ENCODE data around the gene TMCO6. TPM values are rescaled to one million over a fixed set of nuclear protein-coding genes. Genes with fewer than 3 reads are reported as not detected.
"Not testable (repeated sequence)": the region's sequence is repeated elsewhere in the genome, so short reads cannot be mapped to it uniquely, and the experiment has no call there.

The TMCO6 gene
- total RNA-seq, result 31.9 and 49.7 TPM in 2 replicates

- DNase-seq (ENCODE audit: extremely low read depth, low read depth, low spot score), result peak; percentile 75
These were observed at the start of gene TMCO6 for GRCh38 chr5:140639148-140639981. TSS of gene TMCO6 (plus strand) at chr5:140639451. CDS start at chr5:140639528, 77 bp downstream.

- no peak for DNase-seq (ENCODE audit: extremely low read depth, low read depth, low spot score)
These were observed 48.4 kb upstream of the TMCO6 start for GRCh38 chr5:140590861-140591260.

GRCh38 chr5:140591747-140592372, 47.4 kb upstream of the TMCO6 start:
- DNase-seq (ENCODE audit: extremely low read depth, low read depth, low spot score), result no peak

GRCh38 chr5:140593070-140593469, 46.2 kb upstream of the TMCO6 start:
- DNase-seq (ENCODE audit: extremely low read depth, low read depth, low spot score), result not testable (repeated sequence)

GRCh38 chr5:140594169-140594568, 45.1 kb upstream of the TMCO6 start:
- DNase-seq (ENCODE audit: extremely low read depth, low read depth, low spot score), result no peak

DNA sequence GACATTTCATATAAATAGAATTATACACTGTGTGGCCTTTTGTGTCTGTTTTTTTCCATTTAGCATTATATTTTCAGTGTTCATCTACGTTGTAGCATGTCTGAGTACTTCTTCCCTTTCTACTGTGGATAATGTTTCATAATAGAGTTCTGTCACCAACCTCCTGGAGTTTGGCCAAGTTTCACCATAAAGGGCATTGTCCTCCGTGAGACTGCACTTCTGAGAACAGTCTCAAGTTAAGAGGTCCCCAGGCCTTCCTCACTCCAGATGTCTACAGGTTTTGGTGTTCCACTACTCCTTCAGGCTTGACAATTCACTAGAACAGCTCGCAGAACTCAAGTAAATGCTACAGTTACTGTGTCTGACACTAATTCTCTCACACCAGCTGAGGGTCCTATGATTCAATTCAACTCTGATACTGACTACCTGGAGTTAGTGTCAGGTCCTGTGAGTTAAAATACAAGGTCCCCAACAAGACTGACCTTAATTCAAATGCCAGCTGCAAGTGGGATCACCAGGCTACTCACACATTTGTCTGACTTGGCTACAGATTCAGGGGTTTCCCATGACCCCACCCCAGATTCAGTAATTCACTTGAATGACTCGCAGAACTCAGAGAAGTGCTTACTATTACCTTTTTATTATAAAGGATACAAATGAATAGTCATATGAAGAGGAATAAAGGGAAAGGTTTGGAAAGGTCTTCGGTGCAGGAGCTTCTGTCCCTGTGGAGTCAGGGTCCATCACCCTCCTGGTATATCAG, 43.5 kb upstream of the TMCO6 start:
- DNase-seq (ENCODE audit: extremely low read depth, low read depth, low spot score), result no peak

DNA sequence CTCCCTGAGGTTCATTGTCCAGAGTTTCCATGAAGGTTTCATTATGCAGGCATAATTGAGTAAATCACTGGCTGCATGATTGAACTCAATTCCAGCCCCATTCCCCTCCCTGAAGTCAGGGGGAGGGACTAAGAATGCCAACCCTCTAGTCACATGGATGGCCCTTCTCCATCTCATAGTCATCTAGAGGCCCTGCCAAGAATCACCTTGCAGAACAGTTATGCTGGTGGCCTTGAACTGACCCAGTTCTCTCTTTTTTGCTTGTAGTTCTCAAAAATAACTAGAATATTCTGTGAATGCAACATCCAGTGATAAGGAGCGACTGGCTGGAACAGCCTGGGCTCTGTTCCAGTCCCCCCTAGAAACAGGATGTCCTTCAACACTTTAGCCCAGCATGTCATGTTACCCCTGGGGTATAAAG, 42.9 kb upstream of the TMCO6 start:
- DNase-seq (ENCODE audit: extremely low read depth, low read depth, low spot score), result no peak

DNA sequence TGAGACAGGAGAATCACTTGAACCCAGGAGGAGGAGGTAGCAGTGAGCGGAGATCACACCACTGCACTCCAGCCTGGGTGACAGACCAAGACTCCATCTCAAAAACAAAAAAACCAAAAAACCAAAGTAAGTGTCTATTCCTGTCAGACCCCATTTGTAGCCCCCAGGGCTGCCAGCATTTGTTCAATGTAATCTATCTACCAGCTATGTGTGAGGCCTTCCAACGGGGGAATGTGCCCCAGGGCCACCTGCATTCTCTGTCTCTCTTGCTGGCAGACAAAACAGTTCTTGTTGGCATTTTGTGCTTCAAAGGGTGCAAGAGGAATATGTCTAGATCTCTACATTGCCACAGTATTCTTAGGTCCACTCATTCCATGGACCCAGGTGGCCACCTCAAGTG, 40.4 kb upstream of the TMCO6 start:
- no peak for DNase-seq (ENCODE audit: extremely low read depth, low read depth, low spot score)

DNA sequence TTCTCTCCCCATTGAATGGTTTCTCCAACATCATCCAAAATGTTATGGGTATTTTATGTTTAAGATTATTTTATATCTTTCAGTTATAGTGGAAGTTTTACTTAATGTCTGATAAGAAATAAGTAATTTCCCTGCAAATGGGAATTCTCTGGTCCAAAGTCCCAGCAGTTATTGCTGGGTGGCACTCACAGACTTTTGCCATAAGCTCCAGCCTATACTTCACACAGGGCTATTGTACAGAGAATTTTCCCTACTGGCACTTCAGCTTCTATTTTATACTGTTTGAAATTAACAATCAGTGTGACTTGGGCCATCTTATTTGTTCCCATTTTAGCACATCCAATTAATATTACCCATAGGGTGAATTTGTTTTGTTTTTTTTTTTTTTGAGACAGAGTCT, 39.2 kb upstream of the TMCO6 start:
- DNase-seq (ENCODE audit: extremely low read depth, low read depth, low spot score), result no peak

- DNase-seq (ENCODE audit: extremely low read depth, low read depth, low spot score), result no peak
These were observed 37.1 kb upstream of the TMCO6 start for GRCh38 chr5:140602147-140602546.

DNA sequence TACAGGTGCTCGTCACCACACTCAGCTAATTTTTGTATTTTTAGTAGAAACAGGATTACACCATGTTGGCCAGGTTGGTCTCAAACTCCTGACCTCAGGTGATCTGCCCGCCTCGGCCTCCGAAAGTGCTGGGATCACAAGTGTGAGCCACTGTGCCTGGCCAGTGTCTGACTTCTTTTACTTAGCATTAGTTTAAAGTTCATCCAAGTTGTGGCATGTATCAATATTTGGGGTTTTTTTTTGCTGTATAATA, 35.9 kb upstream of the TMCO6 start:
- DNase-seq (ENCODE audit: extremely low read depth, low read depth, low spot score), result not testable (repeated sequence)

GRCh38 chr5:140603734-140604133, 35.5 kb upstream of the TMCO6 start:
- no peak for DNase-seq (ENCODE audit: extremely low read depth, low read depth, low spot score)

GRCh38 chr5:140605879-140606278, 33.4 kb upstream of the TMCO6 start:
- no peak for DNase-seq (ENCODE audit: extremely low read depth, low read depth, low spot score)

- no peak for DNase-seq (ENCODE audit: extremely low read depth, low read depth, low spot score)
These were observed 32.2 kb upstream of the TMCO6 start for GRCh38 chr5:140607031-140607430.

- DNase-seq (ENCODE audit: extremely low read depth, low read depth, low spot score), result no peak
These were observed 30.5 kb upstream of the TMCO6 start for GRCh38 chr5:140608722-140609121.

DNA sequence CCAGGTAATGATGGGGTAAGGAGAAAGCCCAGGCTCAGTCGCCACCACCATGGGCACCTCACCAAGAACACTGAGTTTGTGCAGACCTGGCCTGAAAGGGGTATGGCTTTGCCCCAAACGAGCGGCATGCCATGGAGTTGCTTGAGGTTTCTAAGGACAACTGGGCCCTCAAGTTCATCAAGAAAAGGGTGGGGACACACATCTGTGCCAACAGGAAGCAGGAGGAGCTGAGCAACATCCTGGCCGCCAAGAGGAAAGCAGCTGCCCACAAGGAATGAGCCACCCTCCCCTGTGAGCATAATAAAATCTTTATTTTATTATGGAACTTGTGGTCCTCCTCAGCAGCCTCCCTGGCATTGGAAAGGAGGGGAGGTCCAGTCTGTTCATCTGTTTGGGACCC, 30.1 kb upstream of the TMCO6 start:
- DNase-seq (ENCODE audit: extremely low read depth, low read depth, low spot score), result no peak

- DNase-seq (ENCODE audit: extremely low read depth, low read depth, low spot score), result no peak
These were observed 28.2 kb upstream of the TMCO6 start for GRCh38 chr5:140611020-140611521.

- DNase-seq (ENCODE audit: extremely low read depth, low read depth, low spot score), result no peak
These were observed 16.9 kb upstream of the TMCO6 start for GRCh38 chr5:140622301-140622700.

DNA sequence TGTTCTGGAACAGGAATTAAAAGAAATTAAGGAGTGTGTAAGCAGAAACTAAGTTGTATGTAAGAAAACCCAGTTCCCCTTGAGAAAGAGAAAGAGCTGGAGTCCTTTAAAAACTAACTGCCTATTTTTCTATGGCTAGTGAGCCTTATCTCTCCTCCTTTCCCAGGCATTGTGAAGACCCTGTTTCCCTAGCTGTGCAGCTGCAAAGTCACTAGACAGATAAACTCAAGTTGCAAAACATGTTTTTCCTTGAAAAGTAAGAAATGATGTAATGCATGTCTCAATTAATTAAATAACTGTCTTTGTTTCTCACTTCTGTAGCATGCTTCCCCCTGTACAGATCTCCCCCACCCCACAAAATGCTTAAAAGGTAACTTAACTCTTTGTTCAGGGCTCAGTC, 16.2 kb upstream of the TMCO6 start:
- DNase-seq (ENCODE audit: extremely low read depth, low read depth, low spot score), result not testable (repeated sequence)

- not testable (repeated sequence) for DNase-seq (ENCODE audit: extremely low read depth, low read depth, low spot score)
These were observed 14.4 kb upstream of the TMCO6 start for GRCh38 chr5:140624886-140625285.

- no peak for DNase-seq (ENCODE audit: extremely low read depth, low read depth, low spot score)
These were observed 11.3 kb upstream of the TMCO6 start for GRCh38 chr5:140627972-140628371.

DNA sequence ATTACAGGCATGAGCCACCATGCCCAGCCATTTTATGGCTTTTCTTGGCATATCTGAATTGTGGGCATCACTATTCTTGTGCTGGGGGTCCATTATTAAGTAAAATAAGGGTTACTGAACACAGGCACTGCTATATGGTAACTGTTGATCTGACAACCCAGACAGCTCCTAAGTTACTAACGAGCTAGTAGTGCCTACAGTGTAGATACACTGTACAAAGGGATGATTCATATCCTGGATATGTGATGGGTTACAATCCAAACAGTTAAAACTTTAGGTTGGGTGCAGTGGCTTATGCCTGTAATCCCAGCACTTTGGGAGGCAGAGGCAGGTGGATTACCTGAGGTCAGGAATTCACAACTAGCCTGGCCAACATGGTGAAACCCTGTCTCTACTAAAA, 10.5 kb upstream of the TMCO6 start:
- no peak for DNase-seq (ENCODE audit: extremely low read depth, low read depth, low spot score)

Data from glomerular endothelial cell (primary cell).